Ovary (tissue), 3 donors: ENCODE results near the gene PHLDB1.

ENCODE experiments used
- CTCF ChIP-seq, 3 donors: fragments of 450-650 bp in 2 of 3; fragments of 200-600 bp in 1 of 3; IDR thresholded peaks; one replicate each; pipeline versions ENCODE4 v1.5.1 to v1.8.0; 2016 to 2022; ENCODE audit warnings: antibody characterized with exemption in 3 of 3, mild to moderate bottlenecking in 1 of 3
- EP300 ChIP-seq: sonication (generic); formaldehyde crosslinking; IDR thresholded peaks from one replicate; pipeline ENCODE4 v1.6.1; 2017; ENCODE audit warnings: antibody characterized with exemption
- POLR2A ChIP-seq: fragments of 450-650 bp; IDR thresholded peaks from one replicate; pipeline ENCODE4 v1.6.1; 2017; ENCODE audit warnings: antibody characterized with exemption, mild to moderate bottlenecking, moderate library complexity
- donor health status: DM: no; HTN: no; CAD: no.

GRCh38 chr11:118705111-118705741 lies 97.8 kb downstream of the PHLDB1 start:
- TF ChIP-seq CTCF (IDR thresholded peaks at IDR 0.05) (no peak), POLR2A (no peak), EP300 (no peak)
